Measurements from ENCODE around the gene C2.
A peak's percentile ranks its signal among the peaks of the same experiment; 100 is the strongest.

C2 gene

DNA sequence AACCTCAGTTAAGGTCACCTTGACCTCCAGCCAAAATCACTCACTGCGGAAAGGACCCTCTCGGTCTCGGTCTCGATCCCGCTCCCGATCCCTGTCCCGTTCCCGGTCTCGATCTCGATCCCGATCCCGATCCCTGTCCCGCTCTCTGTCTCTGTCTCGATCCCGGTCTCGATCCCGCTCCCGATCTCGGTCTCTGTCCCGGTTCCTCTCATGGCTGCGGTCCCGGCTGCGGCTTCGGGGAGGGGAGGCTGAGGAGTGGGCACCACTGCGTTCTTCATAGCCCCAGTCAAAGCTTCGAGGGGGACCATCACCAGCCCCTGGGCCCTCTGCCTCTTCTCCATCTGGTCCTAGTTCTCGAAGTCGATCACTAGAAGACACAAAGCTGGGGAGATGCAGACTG, 27.0 kb downstream of the C2 start:
- Histone ChIP-seq H3K9me2 (replicated peaks; ENCODE audit: insufficient read depth, low read length) (no peaks in the 10 kb centered on the region), H3K27ac (ENCODE audit: low read depth, low read length) (no peak overlapping the region), H3K9ac (ENCODE audit: low read length) (no peak overlapping the region), H3K4me2 (ENCODE audit: low read depth, low read length, poor library complexity, severe bottlenecking) (no peak overlapping the region), H3K27me3 (ENCODE audit: low read length) (no peaks in the 10 kb centered on the region), H3K36me3 (ENCODE audit: low read length) (0 out of 2 replicates have a peak, but pooled peaks cover 5% of the 10 kb centered on the region), H3K79me2 (ENCODE audit: insufficient read depth, low read length) (peaks cover 16% of the 10 kb centered on the region), H4K20me1 (ENCODE audit: low read depth, low read length) (no peaks in the 10 kb centered on the region), H3K4me3 (ENCODE audit: insufficient read depth, low read length, poor library complexity, severe bottlenecking) (no peak overlapping the region), H3K9me3 (ENCODE audit: insufficient read depth, low read length) (no peaks in the 10 kb centered on the region), H3F3A (ENCODE audit: insufficient read depth) (no peaks in the 10 kb centered on the region), H2AFZ (ENCODE audit: low read depth, low read length, severe bottlenecking) (no peak overlapping the region)
- TF ChIP-seq, protein P1, sequence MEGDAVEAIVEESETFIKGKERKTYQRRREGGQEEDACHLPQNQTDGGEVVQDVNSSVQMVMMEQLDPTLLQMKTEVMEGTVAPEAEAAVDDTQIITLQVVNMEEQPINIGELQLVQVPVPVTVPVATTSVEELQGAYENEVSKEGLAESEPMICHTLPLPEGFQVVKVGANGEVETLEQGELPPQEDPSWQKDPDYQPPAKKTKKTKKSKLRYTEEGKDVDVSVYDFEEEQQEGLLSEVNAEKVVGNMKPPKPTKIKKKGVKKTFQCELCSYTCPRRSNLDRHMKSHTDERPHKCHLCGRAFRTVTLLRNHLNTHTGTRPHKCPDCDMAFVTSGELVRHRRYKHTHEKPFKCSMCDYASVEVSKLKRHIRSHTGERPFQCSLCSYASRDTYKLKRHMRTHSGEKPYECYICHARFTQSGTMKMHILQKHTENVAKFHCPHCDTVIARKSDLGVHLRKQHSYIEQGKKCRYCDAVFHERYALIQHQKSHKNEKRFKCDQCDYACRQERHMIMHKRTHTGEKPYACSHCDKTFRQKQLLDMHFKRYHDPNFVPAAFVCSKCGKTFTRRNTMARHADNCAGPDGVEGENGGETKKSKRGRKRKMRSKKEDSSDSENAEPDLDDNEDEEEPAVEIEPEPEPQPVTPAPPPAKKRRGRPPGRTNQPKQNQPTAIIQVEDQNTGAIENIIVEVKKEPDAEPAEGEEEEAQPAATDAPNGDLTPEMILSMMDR (IDR thresholded peaks at IDR 0.05; ENCODE audit: insufficient read depth, low read length, poor library complexity, severe bottlenecking): no peak
- no peak for TF ChIP-seq EZH2phosphoT487 (conservative IDR thresholded peaks at IDR 0.05; ENCODE audit: low read length)

DNA sequence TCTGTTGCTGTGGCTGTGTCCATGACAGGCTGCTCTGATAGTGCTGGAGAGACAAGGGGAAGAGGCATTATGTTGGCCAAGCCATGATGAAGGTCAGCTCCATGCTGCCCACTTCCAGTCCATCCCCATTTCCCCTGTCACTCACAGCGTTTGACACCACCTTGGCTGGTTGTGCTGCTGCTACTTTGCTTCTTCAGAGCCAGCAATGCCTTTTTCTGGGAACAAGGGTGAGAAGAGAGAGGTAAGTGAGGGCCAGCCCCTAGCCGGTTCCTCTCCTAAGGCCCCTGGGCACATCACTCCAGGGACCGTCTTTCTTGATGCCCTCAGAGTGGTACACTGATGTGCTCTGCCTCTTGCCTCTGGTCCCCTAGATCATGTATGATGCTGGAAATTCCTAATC, 29.3 kb downstream of the C2 start:
- H3K9ac ChIP-seq (ENCODE audit: low read length): no peak overlapping the region
- H3K36me3 ChIP-seq (ENCODE audit: low read length): 0 out of 2 replicates have a peak, but pooled peaks cover 5% of the 10 kb centered on the region

DNA sequence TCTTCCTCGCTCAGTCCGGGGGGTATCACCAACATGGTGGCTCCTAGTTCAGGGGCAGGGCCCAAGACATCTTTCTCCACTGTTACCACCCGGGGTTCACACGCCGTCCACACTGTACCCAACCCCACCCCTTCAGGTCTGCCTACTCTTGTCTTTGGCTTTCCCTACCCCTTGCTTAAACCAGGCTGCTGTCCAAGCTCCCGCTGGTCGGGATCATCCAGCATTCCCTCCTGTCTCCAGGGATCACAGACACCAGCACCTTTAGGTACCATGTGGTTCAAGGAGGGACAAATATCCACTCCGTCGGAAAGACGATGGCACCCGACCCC, 30.9 kb downstream of the C2 start:
- 0 out of 2 replicates have a peak, but pooled peaks cover 5% of the 10 kb centered on the region for H3K36me3 ChIP-seq (ENCODE audit: low read length)
- H3K79me2 ChIP-seq (ENCODE audit: insufficient read depth, low read length): peaks cover 30% of the 10 kb centered on the region
- H3K27me3 ChIP-seq (ENCODE audit: low read length): no peaks in the 10 kb centered on the region
- H3K9me3 ChIP-seq (ENCODE audit: insufficient read depth, low read length): no peaks in the 10 kb centered on the region
- peak overlapping the region; percentile 82 for H3K4me3 ChIP-seq (ENCODE audit: insufficient read depth, low read length, poor library complexity, severe bottlenecking)
- TF ChIP-seq, protein P1 (IDR thresholded peaks at IDR 0.05; ENCODE audit: insufficient read depth, low read length, poor library complexity, severe bottlenecking): no peak
- TF ChIP-seq EZH2phosphoT487 (conservative IDR thresholded peaks at IDR 0.05; ENCODE audit: low read length): no peak
- peak overlapping the region; percentile 4; the same call in 1 of the 2 replicates for H3K27ac ChIP-seq (ENCODE audit: low read depth, low read length)
- no peaks in the 10 kb centered on the region for H3K9me2 ChIP-seq (replicated peaks; ENCODE audit: insufficient read depth, low read length)
- no peaks in the 10 kb centered on the region for H3F3A ChIP-seq (ENCODE audit: insufficient read depth)
- H2AFZ ChIP-seq (ENCODE audit: low read depth, low read length, severe bottlenecking): peak overlapping the region; percentile 36
- peak overlapping the region; percentile 68 for H3K4me2 ChIP-seq (ENCODE audit: low read depth, low read length, poor library complexity, severe bottlenecking)
- peak overlapping the region; percentile 79 for H3K9ac ChIP-seq (ENCODE audit: low read length)
- no peaks in the 10 kb centered on the region for H4K20me1 ChIP-seq (ENCODE audit: low read depth, low read length)

More for the DNA sequence above, 29.3 kb downstream of the C2 start:
- Histone ChIP-seq H4K20me1 (ENCODE audit: low read depth, low read length) (no peaks in the 10 kb centered on the region), H3K27ac (ENCODE audit: low read depth, low read length) (no peak overlapping the region), H3K4me2 (ENCODE audit: low read depth, low read length, poor library complexity, severe bottlenecking) (no peak overlapping the region), H2AFZ (ENCODE audit: low read depth, low read length, severe bottlenecking) (no peak overlapping the region), H3K79me2 (ENCODE audit: insufficient read depth, low read length) (peaks cover 30% of the 10 kb centered on the region), H3K4me3 (ENCODE audit: insufficient read depth, low read length, poor library complexity, severe bottlenecking) (no peak overlapping the region), H3K9me3 (ENCODE audit: insufficient read depth, low read length) (no peaks in the 10 kb centered on the region), H3K9me2 (replicated peaks; ENCODE audit: insufficient read depth, low read length) (no peaks in the 10 kb centered on the region), H3K27me3 (ENCODE audit: low read length) (no peaks in the 10 kb centered on the region), H3F3A (ENCODE audit: insufficient read depth) (no peaks in the 10 kb centered on the region)
- no peak for TF ChIP-seq EZH2phosphoT487 (conservative IDR thresholded peaks at IDR 0.05; ENCODE audit: low read length)
- TF ChIP-seq, protein P1 (IDR thresholded peaks at IDR 0.05; ENCODE audit: insufficient read depth, low read length, poor library complexity, severe bottlenecking): no peak

All from SU-DHL-6 (cell line).